Activated T-helper 2 cell treated with anti-CD3 and anti-CD28 coated beads, Interferon-gamma antibody, Interleukin-2, Interleukin-4, amounts not matched to agents 10 μg/mL and 5 μg/mL and 100 μg/mL, durations not matched to agents 14 hours and 24 hours and 36 hours (primary cell): ENCODE measurements around the gene TNFAIP6. TPM values are rescaled to one million over a fixed set of nuclear protein-coding genes. Genes with fewer than 3 reads are reported as not detected.
"Not testable (repeated sequence)": the region's sequence is repeated elsewhere in the genome, so short reads cannot be mapped to it uniquely, and the experiment has no call there.

ENCODE experiments used
- DNase-seq: peaks from one replicate; pipeline ENCODE4 v3.0.0; 2021; ENCODE audit warnings: low spot score
- H3K27ac Mint-ChIP-seq: one replicate; pipeline ENCODE4 v1.8.0; 2021; ENCODE audit warnings: mixed read lengths
- H3K27me3 Mint-ChIP-seq: one replicate; pipeline ENCODE4 v1.8.0; 2021; ENCODE audit warnings: low read depth, mixed read lengths
- H3K36me3 Mint-ChIP-seq: one replicate; pipeline ENCODE4 v1.8.0; 2021; ENCODE audit warnings: low read depth, mixed read lengths
- H3K4me1 Mint-ChIP-seq: one replicate; pipeline ENCODE4 v1.8.0; 2021; ENCODE audit warnings: low read depth, mixed read lengths
- H3K4me3 Mint-ChIP-seq: one replicate; pipeline ENCODE4 v1.8.0; 2021; ENCODE audit warnings: low read depth, mild to moderate bottlenecking, moderate library complexity, mixed read lengths
- H3K9me3 Mint-ChIP-seq: one replicate; pipeline ENCODE4 v1.8.0; 2021; ENCODE audit warnings: mixed read lengths
- intact Hi-C: fragments of 100-400 bp; cut with micrococcal nuclease; formaldehyde crosslinking; loops from one replicate; pipeline ENCODE4 v1.15.1; 2023
- total RNA-seq: library from RNA; stranded (reverse); gene quantifications from 2 replicates; pipeline ENCODE4 v1.2.3, GENCODE V29; 2022

TNFAIP6 gene, protein sequence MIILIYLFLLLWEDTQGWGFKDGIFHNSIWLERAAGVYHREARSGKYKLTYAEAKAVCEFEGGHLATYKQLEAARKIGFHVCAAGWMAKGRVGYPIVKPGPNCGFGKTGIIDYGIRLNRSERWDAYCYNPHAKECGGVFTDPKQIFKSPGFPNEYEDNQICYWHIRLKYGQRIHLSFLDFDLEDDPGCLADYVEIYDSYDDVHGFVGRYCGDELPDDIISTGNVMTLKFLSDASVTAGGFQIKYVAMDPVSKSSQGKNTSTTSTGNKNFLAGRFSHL
- total RNA-seq, result not detected in 2 replicates

DNA sequence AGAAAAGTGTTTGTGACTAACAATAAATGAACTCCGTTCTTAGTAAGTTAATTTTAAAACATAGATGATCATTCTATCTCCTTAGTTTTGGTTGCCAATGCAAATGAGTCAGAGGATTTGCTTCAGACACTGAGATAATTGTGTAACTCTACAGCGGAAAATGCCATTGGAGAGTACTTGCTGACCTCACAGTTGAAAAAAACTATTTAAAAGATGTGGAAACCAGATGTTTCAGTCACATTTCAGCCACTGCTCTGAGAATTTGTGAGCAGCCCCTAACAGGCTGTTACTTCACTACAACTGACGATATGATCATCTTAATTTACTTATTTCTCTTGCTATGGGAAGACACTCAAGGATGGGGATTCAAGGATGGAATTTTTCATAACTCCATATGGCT lies at the start of gene TNFAIP6:
Gene TNFAIP6 (plus strand): TSS at position 234 of the 400 bp plus-strand sequence. CDS start 75 bp downstream, at position 309.
- no peak within 1 kb of the TSS for H3K4me3 Mint-ChIP-seq
- H3K9me3 Mint-ChIP-seq, result no peaks in the 10 kb centered on the region
- no peaks in the 10 kb centered on the region for H3K4me1 Mint-ChIP-seq
- no peak for DNase-seq
- intact Hi-C loops, result no loop called here
- H3K27me3 Mint-ChIP-seq, result peaks cover 17% of the 10 kb centered on the region
- H3K27ac Mint-ChIP-seq, result no peak within 1 kb of the TSS
- no peaks in the 10 kb centered on the region for H3K36me3 Mint-ChIP-seq

DNA sequence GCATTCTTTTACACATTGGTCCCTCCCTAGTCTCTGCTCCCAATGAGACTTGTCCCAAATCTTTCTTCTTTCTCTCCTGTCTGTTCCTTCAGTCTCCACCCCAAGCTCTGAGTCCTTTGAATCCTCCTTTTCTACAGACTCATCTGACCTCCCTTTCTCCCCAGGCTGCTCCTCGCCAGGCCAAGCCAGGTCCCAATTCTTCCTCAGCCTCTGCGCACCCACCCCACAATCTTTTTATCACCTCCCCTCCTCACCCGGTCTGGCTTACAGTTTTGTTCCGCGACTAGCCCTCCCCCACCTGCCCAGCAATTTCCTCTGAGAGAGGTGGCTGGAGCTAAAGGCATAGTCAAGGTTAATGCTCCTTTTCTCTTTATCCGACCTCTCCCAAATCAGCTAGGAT lies 47.1 kb upstream of the TNFAIP6 start:
- H3K27me3 Mint-ChIP-seq, H3K4me1 Mint-ChIP-seq, H3K9me3 Mint-ChIP-seq, H3K27ac Mint-ChIP-seq, H3K36me3 Mint-ChIP-seq, intact Hi-C loops, DNase-seq, H3K4me3 Mint-ChIP-seq: not testable (repeated sequence)

DNA sequence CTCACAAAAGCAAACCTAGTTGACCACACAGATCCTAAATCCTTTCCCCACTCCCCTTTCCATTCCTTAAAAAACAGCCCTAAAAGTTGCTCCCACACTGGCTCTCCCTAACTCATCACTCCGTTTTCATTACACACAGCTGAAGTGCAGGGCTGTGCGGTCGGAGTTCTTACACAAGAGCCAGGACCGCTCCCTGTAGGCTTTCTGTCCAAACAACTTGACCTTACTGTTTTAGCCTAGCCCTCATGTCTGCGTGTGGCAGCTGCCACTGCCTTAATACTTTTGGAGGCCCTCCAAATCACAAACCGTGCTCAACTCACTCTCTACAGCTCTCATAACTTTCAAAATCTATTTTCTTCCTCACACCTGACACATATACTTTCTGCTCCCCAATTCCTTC lies 45.0 kb upstream of the TNFAIP6 start:
- DNase-seq, H3K4me3 Mint-ChIP-seq, H3K36me3 Mint-ChIP-seq, H3K4me1 Mint-ChIP-seq, H3K27ac Mint-ChIP-seq, H3K27me3 Mint-ChIP-seq, H3K9me3 Mint-ChIP-seq, intact Hi-C loops: not testable (repeated sequence)

DNA sequence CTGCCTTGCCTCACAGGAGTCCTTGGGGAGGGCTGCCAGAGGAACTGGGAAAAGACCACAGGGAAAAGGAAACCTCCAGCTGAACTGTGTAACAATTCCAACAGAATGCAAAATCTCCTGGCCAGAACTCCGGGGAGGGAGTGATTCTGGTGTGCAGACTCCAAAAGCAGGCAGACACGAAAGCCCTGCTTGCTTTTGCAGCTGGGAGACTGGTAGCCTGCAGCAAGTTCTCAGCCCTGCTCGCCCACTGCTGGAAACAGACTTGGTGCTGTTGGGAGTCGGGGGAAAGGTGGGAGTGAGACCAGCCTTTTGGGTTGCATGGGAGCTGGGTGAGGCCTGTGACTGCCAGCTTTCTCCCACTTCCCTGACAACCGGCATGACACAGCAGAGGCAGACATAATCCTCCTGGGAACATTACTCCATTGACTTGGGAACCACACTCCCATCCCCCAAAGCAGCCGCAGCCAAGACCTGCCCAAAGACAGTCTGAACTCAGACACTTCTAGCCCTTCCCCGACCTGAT lies 42.0 kb upstream of the TNFAIP6 start:
- Mint-ChIP-seq H3K27ac (no peak overlapping the region), H3K4me3 (no peak overlapping the region), H3K36me3 (no peaks in the 10 kb centered on the region), H3K9me3 (peaks cover 8% of the 10 kb centered on the region), H3K4me1 (peaks cover 11% of the 10 kb centered on the region), H3K27me3 (peaks cover 9% of the 10 kb centered on the region)
- intact Hi-C loops, result no loop called here
- DNase-seq, result no peak

DNA sequence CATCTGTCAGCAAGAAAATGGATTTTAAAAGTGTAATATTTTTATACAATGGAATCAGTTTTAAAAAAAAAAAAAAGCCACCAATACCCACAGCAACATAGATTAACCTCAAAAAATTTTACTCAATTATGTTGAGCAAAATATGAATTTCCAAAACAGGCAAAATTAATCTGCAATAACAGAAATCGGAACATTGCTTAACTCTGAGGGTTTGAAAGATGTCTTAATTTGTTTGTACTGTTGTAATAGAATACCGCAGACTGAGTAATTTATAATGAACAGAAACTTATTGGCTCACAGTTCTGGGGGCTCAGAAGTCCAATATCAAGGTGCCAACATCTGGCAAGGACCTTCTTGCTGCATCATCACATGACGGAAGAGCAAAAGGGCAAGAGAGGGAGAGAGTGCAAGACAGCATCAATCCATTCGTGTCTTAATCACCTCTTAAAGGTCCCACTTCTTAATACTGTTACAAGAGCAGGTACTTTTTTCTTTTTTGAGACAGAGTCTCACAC lies 31.8 kb upstream of the TNFAIP6 start:
- H3K27me3 Mint-ChIP-seq, result peaks cover 9% of the 10 kb centered on the region

DNA sequence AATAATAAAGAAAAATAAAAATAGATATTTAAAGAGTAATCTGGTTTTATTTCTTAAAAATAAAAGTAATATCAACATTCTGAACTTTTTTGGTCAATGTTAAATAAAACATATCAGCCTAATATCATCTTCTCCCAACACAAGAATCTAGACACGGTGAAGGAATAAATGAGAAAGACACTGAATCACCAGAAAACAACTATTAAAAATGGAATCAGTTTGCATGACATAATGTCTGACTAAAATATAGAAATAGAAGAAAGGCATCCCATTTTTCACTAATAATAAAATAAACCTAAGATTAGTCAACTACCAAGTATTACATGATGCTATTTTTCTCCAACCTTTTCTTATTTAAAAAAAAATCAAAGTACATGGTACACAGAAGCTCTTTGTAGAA lies 30.8 kb upstream of the TNFAIP6 start:
- no peak for DNase-seq
- H3K9me3 Mint-ChIP-seq, result no peaks in the 10 kb centered on the region
- intact Hi-C loops, result no loop called here
- no peak overlapping the region for H3K27ac Mint-ChIP-seq
- no peaks in the 10 kb centered on the region for H3K36me3 Mint-ChIP-seq
- no peak overlapping the region for H3K4me3 Mint-ChIP-seq
- peaks cover 16% of the 10 kb centered on the region for H3K27me3 Mint-ChIP-seq
- no peaks in the 10 kb centered on the region for H3K4me1 Mint-ChIP-seq

More for the DNA sequence above, 31.8 kb upstream of the TNFAIP6 start:
- no peak for DNase-seq
- Mint-ChIP-seq H3K27ac (no peak overlapping the region), H3K9me3 (no peaks in the 10 kb centered on the region), H3K4me1 (no peaks in the 10 kb centered on the region), H3K36me3 (no peaks in the 10 kb centered on the region), H3K4me3 (no peak overlapping the region)
- intact Hi-C loops, result no loop called here

DNA sequence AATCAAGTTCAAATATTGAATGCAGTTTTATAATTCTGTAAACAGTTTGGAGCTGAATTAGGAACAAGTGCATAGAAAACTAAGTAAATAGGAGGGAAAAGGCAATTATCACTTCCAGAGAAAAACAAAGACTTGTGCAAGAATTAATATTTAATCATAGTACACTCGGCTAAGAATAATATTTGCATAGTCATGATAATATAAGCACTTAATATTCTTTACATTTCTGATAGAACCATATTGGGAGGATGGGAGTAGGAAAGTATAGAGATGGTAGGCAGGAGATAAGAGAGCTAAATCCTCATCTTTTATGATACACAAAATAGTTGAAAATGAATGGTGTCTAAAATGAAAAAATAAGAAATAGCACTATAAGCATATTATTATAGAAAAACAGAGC lies 27.4 kb upstream of the TNFAIP6 start:
- Mint-ChIP-seq H3K36me3 (no peaks in the 10 kb centered on the region), H3K4me3 (no peak overlapping the region), H3K9me3 (no peaks in the 10 kb centered on the region), H3K27ac (no peak overlapping the region), H3K4me1 (no peaks in the 10 kb centered on the region), H3K27me3 (peaks cover 17% of the 10 kb centered on the region)
- intact Hi-C loops, result no loop called here
- DNase-seq, result no peak

DNA sequence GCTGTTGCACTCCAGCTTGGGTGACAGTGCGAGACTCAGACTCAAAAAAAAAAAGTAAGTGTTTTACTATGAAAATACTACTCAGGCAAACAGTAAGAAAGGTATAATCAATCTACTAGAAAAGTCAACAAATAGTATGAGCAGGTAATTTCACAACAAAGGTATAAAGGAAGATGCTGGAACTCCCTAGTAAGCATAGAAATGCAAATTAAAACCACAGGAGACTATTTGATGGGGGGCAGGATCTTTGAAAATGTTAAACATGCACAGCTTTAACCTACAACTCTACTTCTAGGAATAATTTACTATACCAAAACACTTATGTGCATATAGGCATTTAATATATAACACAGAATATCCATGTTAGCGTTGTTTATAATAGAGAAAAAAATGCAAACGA lies 24.3 kb upstream of the TNFAIP6 start:
- no peaks in the 10 kb centered on the region for H3K4me1 Mint-ChIP-seq
- intact Hi-C loops, result no loop called here
- no peak overlapping the region for H3K27ac Mint-ChIP-seq
- peaks cover 14% of the 10 kb centered on the region for H3K27me3 Mint-ChIP-seq
- H3K4me3 Mint-ChIP-seq, result no peak overlapping the region
- H3K36me3 Mint-ChIP-seq, result no peaks in the 10 kb centered on the region
- DNase-seq, result no peak
- H3K9me3 Mint-ChIP-seq, result no peaks in the 10 kb centered on the region

DNA sequence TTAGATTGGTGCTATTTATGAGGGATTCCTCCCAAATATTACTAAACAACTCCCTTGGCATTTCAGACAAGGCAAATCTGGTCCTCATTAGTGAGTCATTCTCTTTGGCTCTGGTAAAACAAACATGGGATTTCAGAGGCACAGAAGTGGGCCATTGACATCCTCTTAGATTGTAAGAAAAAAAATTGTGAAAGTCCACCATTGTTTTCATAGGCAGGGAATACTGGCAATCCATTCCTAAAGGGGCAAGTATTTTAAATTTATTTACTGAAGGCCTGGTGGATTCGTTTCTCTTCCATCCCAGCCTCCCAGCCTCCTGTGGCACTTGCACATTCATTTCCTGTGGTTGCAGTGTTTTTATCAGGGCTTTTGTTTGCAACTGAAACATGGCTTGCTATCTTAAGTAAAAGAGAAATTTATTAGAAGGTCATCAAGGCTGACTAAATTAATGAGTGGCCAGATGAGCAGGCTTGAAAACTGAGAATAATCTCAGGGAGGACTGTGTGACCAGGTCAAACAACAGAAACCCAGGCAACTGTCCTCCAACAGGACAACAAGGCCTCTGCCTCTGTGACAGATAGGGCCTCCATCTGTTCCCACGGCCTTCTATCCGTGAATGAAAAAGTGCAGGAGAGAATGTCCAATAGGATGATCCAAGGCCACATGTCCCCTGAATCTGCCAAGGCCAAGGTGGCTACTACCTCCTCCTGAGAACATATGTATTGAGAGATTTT lies 23.1 kb upstream of the TNFAIP6 start:
- intact Hi-C loops, result no loop called here
- no peak overlapping the region for H3K4me3 Mint-ChIP-seq
- no peaks in the 10 kb centered on the region for H3K9me3 Mint-ChIP-seq

DNA sequence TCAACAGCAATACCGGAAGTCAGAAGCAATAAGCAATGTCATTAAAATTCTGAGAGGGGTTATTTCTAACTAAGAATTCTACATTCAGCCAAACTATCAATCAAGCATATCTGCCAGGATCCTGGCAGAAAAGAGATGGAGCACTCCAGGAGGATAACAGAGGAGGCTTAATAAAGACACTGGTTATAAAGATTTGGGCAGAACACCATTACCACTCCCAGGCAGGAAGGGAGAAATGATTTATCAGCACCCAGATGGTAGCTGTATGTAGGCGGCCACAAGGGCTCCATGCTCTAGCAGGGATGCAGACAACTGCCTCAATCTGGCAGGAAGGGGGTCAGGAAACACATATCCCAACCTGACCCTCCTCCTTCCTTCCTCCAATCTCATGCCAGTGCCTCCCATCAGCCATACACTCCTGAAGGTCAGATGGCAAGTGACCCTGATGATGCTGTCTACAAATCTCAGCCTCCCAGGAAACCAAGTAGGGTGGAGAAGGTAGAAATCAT lies 20.5 kb upstream of the TNFAIP6 start:
- no peak overlapping the region for H3K27ac Mint-ChIP-seq
- H3K4me1 Mint-ChIP-seq, result no peaks in the 10 kb centered on the region
- H3K36me3 Mint-ChIP-seq, result no peaks in the 10 kb centered on the region
- H3K27me3 Mint-ChIP-seq, result no peaks in the 10 kb centered on the region
- no peak overlapping the region for H3K4me3 Mint-ChIP-seq
- no peak for DNase-seq
- H3K9me3 Mint-ChIP-seq, result peaks cover 7% of the 10 kb centered on the region
- intact Hi-C loops, result no loop called here

More for the DNA sequence above, 23.1 kb upstream of the TNFAIP6 start:
- H3K27me3 Mint-ChIP-seq, result peaks cover 14% of the 10 kb centered on the region
- H3K4me1 Mint-ChIP-seq, result no peaks in the 10 kb centered on the region
- no peak for DNase-seq
- H3K36me3 Mint-ChIP-seq, result no peaks in the 10 kb centered on the region
- H3K27ac Mint-ChIP-seq, result no peak overlapping the region

DNA sequence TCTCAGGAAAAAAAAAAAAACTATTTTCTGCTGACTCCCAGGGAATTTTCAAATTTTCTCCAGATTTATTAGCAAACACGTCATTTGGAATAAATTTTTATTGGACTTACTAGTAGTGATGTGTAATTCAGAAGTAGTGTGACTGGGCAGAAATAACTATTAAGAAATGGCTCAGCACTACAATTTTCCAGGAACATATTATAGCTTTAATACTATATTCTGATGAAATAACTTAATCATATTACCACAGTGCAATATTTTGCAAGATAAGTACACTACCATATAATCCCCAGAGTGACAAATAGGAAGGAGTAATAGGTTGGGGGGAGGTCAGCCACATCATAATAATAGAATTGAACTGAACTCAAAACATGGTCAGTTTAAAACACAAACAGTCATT lies 19.7 kb upstream of the TNFAIP6 start:
- Mint-ChIP-seq H3K27ac (no peak overlapping the region), H3K36me3 (no peaks in the 10 kb centered on the region), H3K4me1 (no peaks in the 10 kb centered on the region), H3K9me3 (peaks cover 7% of the 10 kb centered on the region), H3K4me3 (no peak overlapping the region), H3K27me3 (no peaks in the 10 kb centered on the region)
- intact Hi-C loops, result no loop called here
- no peak for DNase-seq

DNA sequence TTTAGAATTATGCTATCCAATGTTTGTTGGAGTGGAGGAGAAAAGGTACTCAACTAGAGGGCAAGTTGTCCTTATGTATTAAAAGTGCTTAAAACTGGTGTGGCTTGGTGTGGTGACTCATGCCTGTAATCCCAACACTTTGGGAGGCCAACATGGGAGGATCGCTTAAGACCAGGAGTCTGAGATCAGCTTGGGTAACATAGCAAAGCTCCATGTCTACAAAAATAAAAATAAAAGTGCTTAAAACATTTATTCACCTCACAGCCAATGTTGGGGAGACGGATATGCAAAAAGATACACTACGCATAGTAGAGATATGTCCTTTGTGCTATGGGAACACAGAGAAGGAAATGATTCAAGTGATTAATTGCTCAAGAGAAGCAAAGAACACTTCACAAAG lies 19.3 kb upstream of the TNFAIP6 start:
- Mint-ChIP-seq H3K36me3 (no peaks in the 10 kb centered on the region), H3K27me3 (no peaks in the 10 kb centered on the region), H3K4me3 (no peak overlapping the region), H3K9me3 (peaks cover 7% of the 10 kb centered on the region), H3K4me1 (no peaks in the 10 kb centered on the region), H3K27ac (no peak overlapping the region)
- intact Hi-C loops, result no loop called here
- no peak for DNase-seq

DNA sequence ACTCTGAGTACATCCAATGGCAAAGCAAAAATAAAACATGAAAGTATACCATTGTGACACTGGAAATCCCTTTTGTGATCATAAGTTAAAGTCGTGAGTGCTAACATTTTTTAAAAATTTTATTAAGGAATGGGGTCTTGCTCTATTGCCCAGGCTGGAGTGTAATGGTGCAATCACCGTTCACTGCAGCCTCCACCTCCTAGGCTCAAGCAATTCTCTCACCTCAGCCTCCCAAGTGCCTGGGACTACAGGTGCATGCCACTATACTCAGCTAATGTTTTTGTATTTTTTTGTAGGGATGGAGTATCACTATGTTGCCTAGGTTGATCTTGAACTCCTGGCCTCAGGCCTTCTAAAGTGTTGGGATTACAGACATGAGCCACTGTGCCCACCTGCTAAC lies 14.3 kb upstream of the TNFAIP6 start:
- no peak for DNase-seq
- Mint-ChIP-seq H3K27me3 (peaks cover 2% of the 10 kb centered on the region), H3K4me1 (no peaks in the 10 kb centered on the region), H3K4me3 (no peak overlapping the region), H3K9me3 (peaks cover 7% of the 10 kb centered on the region), H3K36me3 (no peaks in the 10 kb centered on the region), H3K27ac (no peak overlapping the region)
- intact Hi-C loops, result no loop called here
